ENCODE data around the gene NME5.

- TF ChIP-seq CTCF (IDR thresholded peaks at IDR 0.05; ENCODE audit: low read depth, low read length, poor library complexity, severe bottlenecking), result no peak
- no peak for TF ChIP-seq EZH2phosphoT487 (IDR thresholded peaks at IDR 0.05; ENCODE audit: borderline replicate concordance, low read length)
Observed at GRCh38 chr5:138110266-138110963, 28.8 kb downstream of the NME5 start.
